Measurements from ENCODE around the gene BCAP31. TPM values are rescaled to one million over a fixed set of nuclear protein-coding genes. Genes with fewer than 3 reads are reported as not detected.

Gene BCAP31
- total RNA-seq, 4 donors from 2014 or later = 37.6 to 113 (median 74.4) TPM

DNA sequence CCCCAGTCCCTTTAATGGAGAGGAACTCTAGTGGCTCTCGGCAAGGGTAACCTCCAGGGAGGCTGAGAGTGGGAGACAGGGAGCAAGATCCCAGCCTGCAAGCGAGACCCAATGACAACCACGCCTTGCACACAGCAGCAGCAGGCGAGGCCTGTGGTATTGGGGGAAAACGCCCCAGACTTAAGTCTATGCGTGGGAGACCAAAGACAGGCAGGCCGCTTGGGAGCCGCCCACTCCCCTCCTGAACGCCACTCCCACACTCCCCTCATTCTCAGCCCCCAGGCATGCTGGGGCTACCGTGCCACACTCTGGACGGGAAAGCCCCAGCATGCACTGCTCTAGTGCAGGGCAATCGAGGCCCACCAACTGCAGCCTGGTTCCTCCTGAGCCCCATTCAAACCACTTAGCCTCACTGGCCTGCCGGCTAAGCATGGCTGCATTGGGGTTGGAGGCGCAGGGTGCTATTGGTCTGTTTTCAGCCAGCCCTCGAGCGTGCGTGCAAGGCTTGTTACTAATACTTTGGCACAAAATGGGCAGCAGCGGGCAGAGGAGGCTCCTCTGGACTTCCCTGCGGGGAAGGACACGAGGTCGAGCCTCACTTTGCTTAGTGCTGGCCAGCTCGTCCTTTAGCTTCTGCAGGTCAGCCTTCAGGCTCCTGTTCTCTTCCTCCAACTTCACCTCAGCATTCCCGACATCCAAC lies 21.7 kb downstream of the BCAP31 start:
- DNase-seq = no peak
- H3K4me1 ChIP-seq = peaks cover 6 to 52% (median 31%) of the 10 kb centered on the region in 4 donors
- TF ChIP-seq POLR2A (IDR thresholded peaks at IDR 0.05) = no peak
- H3K4me3 ChIP-seq = no peak overlapping the region
- no peaks in the 10 kb centered on the region for H3K27me3 ChIP-seq
- H3K36me3 ChIP-seq = no peaks in the 10 kb centered on the region
- H3K27ac ChIP-seq = peak overlapping the region; percentile 64 to 87 (median 80)
- in situ Hi-C loops (cut with MboI; ENCODE audit: low pct_ligation_motif_present in 1 of 4, low pct_unique_long_range_greater_than_20kb in 1 of 4, low sequenced_read_pairs in 3 of 4) (no loop called here), intact Hi-C loops (cut with DNase I; ENCODE audit: low total_unique reads) (no loop called here)
- 74% methylated on average over 22 of the region's 23 CpGs; no CpG with 5 or more reads in 1 of the 2 donors for WGBS, 2 donors (ENCODE audit: low coverage in 1 of 2)
- H3K9me3 ChIP-seq = no peaks in the 10 kb centered on the region

DNA sequence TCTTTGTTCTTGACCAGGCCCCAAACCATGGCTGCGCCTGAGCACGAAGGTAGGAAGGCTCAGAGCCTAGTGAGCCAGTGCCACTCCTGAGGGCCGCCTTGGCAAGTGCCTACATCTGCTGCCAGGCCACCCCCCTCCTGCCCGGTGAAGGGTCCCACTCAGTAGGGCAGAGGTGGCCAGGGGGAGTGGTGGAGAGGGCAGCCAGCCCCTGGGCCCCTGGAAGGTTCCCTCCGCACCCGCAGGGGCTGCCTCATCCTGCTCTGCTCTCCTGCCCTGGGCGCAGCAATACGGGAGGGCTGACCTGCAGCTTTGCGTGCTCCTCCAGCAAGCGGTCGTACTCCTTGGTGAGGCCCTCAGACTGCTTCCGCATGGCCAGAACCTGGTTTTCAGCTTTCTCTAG lies 22.5 kb downstream of the BCAP31 start:
- no peaks in the 10 kb centered on the region for H3K27me3 ChIP-seq
- in situ Hi-C loops (cut with MboI; ENCODE audit: low pct_ligation_motif_present in 1 of 4, low pct_unique_long_range_greater_than_20kb in 1 of 4, low sequenced_read_pairs in 3 of 4) = no loop called here
- no peaks in the 10 kb centered on the region for H3K36me3 ChIP-seq
- 86% methylated on average over 12 of the region's 12 CpGs; no CpG with 5 or more reads in 1 of the 2 donors for WGBS, 2 donors (ENCODE audit: low coverage in 1 of 2)
- TF ChIP-seq EP300 (IDR thresholded peaks at IDR 0.05; ENCODE audit: low read depth) (no peak), POLR2AphosphoS5 (IDR thresholded peaks at IDR 0.05) (no peak), POLR2A (IDR thresholded peaks at IDR 0.05) (no peak)
- TF ChIP-seq, protein P1, sequence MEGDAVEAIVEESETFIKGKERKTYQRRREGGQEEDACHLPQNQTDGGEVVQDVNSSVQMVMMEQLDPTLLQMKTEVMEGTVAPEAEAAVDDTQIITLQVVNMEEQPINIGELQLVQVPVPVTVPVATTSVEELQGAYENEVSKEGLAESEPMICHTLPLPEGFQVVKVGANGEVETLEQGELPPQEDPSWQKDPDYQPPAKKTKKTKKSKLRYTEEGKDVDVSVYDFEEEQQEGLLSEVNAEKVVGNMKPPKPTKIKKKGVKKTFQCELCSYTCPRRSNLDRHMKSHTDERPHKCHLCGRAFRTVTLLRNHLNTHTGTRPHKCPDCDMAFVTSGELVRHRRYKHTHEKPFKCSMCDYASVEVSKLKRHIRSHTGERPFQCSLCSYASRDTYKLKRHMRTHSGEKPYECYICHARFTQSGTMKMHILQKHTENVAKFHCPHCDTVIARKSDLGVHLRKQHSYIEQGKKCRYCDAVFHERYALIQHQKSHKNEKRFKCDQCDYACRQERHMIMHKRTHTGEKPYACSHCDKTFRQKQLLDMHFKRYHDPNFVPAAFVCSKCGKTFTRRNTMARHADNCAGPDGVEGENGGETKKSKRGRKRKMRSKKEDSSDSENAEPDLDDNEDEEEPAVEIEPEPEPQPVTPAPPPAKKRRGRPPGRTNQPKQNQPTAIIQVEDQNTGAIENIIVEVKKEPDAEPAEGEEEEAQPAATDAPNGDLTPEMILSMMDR (IDR thresholded peaks at IDR 0.05) = no peak
- H3K4me3 ChIP-seq = no peak overlapping the region
- DNase-seq = no peak
- peaks cover 6 to 52% (median 31%) of the 10 kb centered on the region in 4 donors for H3K4me1 ChIP-seq
- peak overlapping the region; percentile 72 to 88 (median 87) for H3K27ac ChIP-seq
- intact Hi-C loops (cut with DNase I; ENCODE audit: low total_unique reads) = no loop called here
- no peaks in the 10 kb centered on the region for H3K9me3 ChIP-seq

DNA sequence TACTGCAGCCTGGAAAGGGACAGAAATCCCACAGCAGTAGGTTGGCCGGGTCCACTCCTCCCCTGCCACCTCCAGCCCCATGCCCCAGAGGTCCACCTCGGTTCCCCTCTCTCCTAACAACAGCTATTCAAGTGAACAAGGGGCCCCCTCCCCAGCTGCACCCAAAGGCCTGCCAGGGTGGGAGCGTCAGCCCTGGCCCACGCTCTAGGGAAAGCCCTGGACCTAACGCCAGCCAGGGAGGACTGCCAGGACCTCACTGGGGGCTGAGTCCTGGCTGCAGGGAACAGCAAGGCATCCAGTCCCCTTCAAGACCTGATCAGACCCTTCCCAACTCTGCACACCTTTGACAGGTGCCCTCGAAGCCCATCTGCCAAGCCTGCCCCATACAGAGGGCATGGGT lies 23.2 kb downstream of the BCAP31 start:
- Histone ChIP-seq H3K27ac (peak overlapping the region; percentile 86 to 88 (median 87)), H3K36me3 (no peaks in the 10 kb centered on the region), H3K4me1 (peaks cover 6 to 52% (median 31%) of the 10 kb centered on the region in 4 donors), H3K27me3 (no peaks in the 10 kb centered on the region), H3K9me3 (no peaks in the 10 kb centered on the region), H3K4me3 (no peak overlapping the region)
- in situ Hi-C loops (cut with MboI; ENCODE audit: low pct_ligation_motif_present in 1 of 4, low pct_unique_long_range_greater_than_20kb in 1 of 4, low sequenced_read_pairs in 3 of 4) = no loop called here
- no peak for TF ChIP-seq EP300 (IDR thresholded peaks at IDR 0.05; ENCODE audit: low read depth)
- TF ChIP-seq, protein P1 (IDR thresholded peaks at IDR 0.05) = no peak
- no peak for TF ChIP-seq POLR2A (IDR thresholded peaks at IDR 0.05)
- TF ChIP-seq POLR2AphosphoS5 (IDR thresholded peaks at IDR 0.05) = no peak
- WGBS, 2 donors (ENCODE audit: low coverage in 1 of 2) = 75% methylated on average over 6 of the region's 6 CpGs; no CpG with 5 or more reads in 1 of the 2 donors
- intact Hi-C loops (cut with DNase I; ENCODE audit: low total_unique reads) = no loop called here
- no peak for DNase-seq

DNA sequence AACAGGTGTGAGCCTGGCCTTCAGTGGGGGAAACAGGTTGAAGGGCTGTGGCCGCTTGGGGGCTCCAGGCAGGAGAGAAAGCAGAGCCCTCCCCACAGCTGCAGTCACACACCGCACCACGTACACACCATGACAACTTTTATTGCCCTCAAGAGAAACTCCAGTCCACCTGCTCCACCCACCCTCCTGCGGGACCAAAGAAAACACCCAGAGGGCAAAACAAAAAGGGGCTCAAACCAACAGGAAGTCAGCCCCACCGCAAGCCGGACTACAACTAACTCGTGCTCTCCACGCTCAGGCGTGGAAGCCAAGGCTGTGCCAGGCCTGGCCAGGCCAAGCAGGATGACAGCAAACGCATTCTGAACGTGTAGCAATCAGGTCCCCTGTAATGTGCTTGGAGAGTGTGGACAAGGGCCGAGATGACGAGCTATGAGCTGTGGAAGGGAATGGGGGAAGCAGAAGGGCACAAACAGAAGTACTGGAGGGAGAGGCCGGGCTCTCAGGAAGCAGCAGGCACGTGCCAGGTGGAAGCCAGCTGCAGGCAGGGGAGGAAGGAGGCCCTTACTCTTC lies 23.7 kb downstream of the BCAP31 start:
- H3K36me3 ChIP-seq = no peaks in the 10 kb centered on the region
- no peaks in the 10 kb centered on the region for H3K9me3 ChIP-seq
- WGBS, 2 donors (ENCODE audit: low coverage in 1 of 2) = 64% methylated on average over 15 of the region's 15 CpGs; no CpG with 5 or more reads in 1 of the 2 donors
- H3K4me1 ChIP-seq = peaks cover 6 to 52% (median 31%) of the 10 kb centered on the region in 4 donors
- intact Hi-C loops (cut with DNase I; ENCODE audit: low total_unique reads) (no loop called here), in situ Hi-C loops (cut with MboI; ENCODE audit: low pct_ligation_motif_present in 1 of 4, low pct_unique_long_range_greater_than_20kb in 1 of 4, low sequenced_read_pairs in 3 of 4) (no loop called here)
- H3K27me3 ChIP-seq = no peaks in the 10 kb centered on the region
- TF ChIP-seq POLR2A (IDR thresholded peaks at IDR 0.05) (no peak), EP300 (IDR thresholded peaks at IDR 0.05; ENCODE audit: low read depth) (no peak), POLR2AphosphoS5 (IDR thresholded peaks at IDR 0.05) (no peak)
- TF ChIP-seq, protein P1 (IDR thresholded peaks at IDR 0.05) = no peak
- H3K27ac ChIP-seq = peak overlapping the region; percentile 86 to 88 (median 87)
- no peak for DNase-seq
- no peak overlapping the region for H3K4me3 ChIP-seq

All from transverse colon (tissue), 4 donors.